ENCODE results near the gene LAMA1. TPM values are rescaled to one million over a fixed set of nuclear protein-coding genes. Genes with fewer than 3 reads are reported as not detected.
A peak's percentile ranks its signal among the peaks of the same experiment; 100 is the strongest.

LAMA1 gene
- polyA plus RNA-seq, 1 donor from 2014 or later: 10.3 TPM

- Histone ChIP-seq H3K9ac (ENCODE audit: low read length) (no peak overlapping the region), H3K9me2 (ENCODE audit: insufficient read depth, low read length) (no peaks in the 10 kb centered on the region), H3K27ac (ENCODE audit: low read length) (no peak overlapping the region), H2AFZ (ENCODE audit: low read depth, low read length) (no peak overlapping the region), H3K9me3 (ENCODE audit: low read length) (no peaks in the 10 kb centered on the region), H3F3A (ENCODE audit: insufficient read depth, low read length, poor library complexity, severe bottlenecking) (no peaks in the 10 kb centered on the region), H3K4me3 (ENCODE audit: low read length) (no peak overlapping the region), H3K4me2 (ENCODE audit: low read length) (no peak overlapping the region), H4K20me1 (ENCODE audit: insufficient read depth) (no peaks in the 10 kb centered on the region), H3K27me3 (ENCODE audit: insufficient read depth, low read depth, low read length) (no peaks in the 10 kb centered on the region), H3K79me2 (replicated peaks; ENCODE audit: insufficient read depth, low read length) (no peaks in the 10 kb centered on the region), H3K36me3 (ENCODE audit: insufficient read depth, low read length) (no peaks in the 10 kb centered on the region)
- peak; percentile 73 for TF ChIP-seq SMC3 (conservative IDR thresholded peaks at IDR 0.05; ENCODE audit: poor library complexity)
- TF ChIP-seq REST (IDR thresholded peaks at IDR 0.05; ENCODE audit: borderline replicate concordance): no peak
- TF ChIP-seq MXI1 (conservative IDR thresholded peaks at IDR 0.05; ENCODE audit: poor library complexity, severe bottlenecking): peak; percentile 36
- TF ChIP-seq RAD21 (conservative IDR thresholded peaks at IDR 0.05): peak; percentile 84
- peak; percentile 81 for TF ChIP-seq CTCF (IDR thresholded peaks at IDR 0.05; ENCODE audit: poor library complexity, severe bottlenecking)
- TF ChIP-seq EZH2 (IDR thresholded peaks at IDR 0.05; ENCODE audit: borderline replicate concordance, insufficient read depth, low read length, poor library complexity, severe bottlenecking): no peak
Measured at GRCh38 chr18:7164323-7165004, 46.9 kb upstream of the LAMA1 start.

- H4K20me1 ChIP-seq (ENCODE audit: insufficient read depth): no peaks in the 10 kb centered on the region
- no peaks in the 10 kb centered on the region for H3K9me3 ChIP-seq (ENCODE audit: low read length)
- H3K4me3 ChIP-seq (ENCODE audit: low read length): no peak overlapping the region
- no peak overlapping the region for H3K4me2 ChIP-seq (ENCODE audit: low read length)
- no peak overlapping the region for H3K9ac ChIP-seq (ENCODE audit: low read length)
- H3F3A ChIP-seq (ENCODE audit: insufficient read depth, low read length, poor library complexity, severe bottlenecking): no peaks in the 10 kb centered on the region
- H3K27me3 ChIP-seq (ENCODE audit: insufficient read depth, low read depth, low read length): no peaks in the 10 kb centered on the region
- H3K36me3 ChIP-seq (ENCODE audit: insufficient read depth, low read length): no peaks in the 10 kb centered on the region
- no peak overlapping the region for H2AFZ ChIP-seq (ENCODE audit: low read depth, low read length)
- H3K27ac ChIP-seq (ENCODE audit: low read length): no peak overlapping the region
- TF ChIP-seq MXI1 (conservative IDR thresholded peaks at IDR 0.05; ENCODE audit: poor library complexity, severe bottlenecking) (no peak), EP300 (conservative IDR thresholded peaks at IDR 0.05; ENCODE audit: poor library complexity, severe bottlenecking) (no peak), TAF1 (IDR thresholded peaks at IDR 0.05; ENCODE audit: low read depth) (no peak), POLR2AphosphoS5 (IDR thresholded peaks at IDR 0.05) (no peak), REST (IDR thresholded peaks at IDR 0.05; ENCODE audit: borderline replicate concordance) (no peak), CTCF (IDR thresholded peaks at IDR 0.05; ENCODE audit: poor library complexity, severe bottlenecking) (no peak), SMC3 (conservative IDR thresholded peaks at IDR 0.05; ENCODE audit: poor library complexity) (no peak), EZH2 (IDR thresholded peaks at IDR 0.05; ENCODE audit: borderline replicate concordance, insufficient read depth, low read length, poor library complexity, severe bottlenecking) (no peak), RAD21 (conservative IDR thresholded peaks at IDR 0.05) (no peak)
- no peaks in the 10 kb centered on the region for H3K79me2 ChIP-seq (replicated peaks; ENCODE audit: insufficient read depth, low read length)
- H3K9me2 ChIP-seq (ENCODE audit: insufficient read depth, low read length): no peaks in the 10 kb centered on the region
Measured at GRCh38 chr18:7158216-7158615, 40.6 kb upstream of the LAMA1 start.

All from neural cell (in vitro differentiated cells).